Neural progenitor cell (in vitro differentiated cells): ENCODE results near the gene NPC2. TPM values are rescaled to one million over a fixed set of nuclear protein-coding genes. Genes with fewer than 3 reads are reported as not detected.

Source experiments
- DNase-seq: peaks from one replicate; pipeline ENCODE4 v3.0.0-alpha.2; 2016; ENCODE audit warnings: low spot score
- H2AFZ ChIP-seq: fragments of 200-600 bp; sonication (generic); replicated peaks from 2 replicates; pipeline ENCODE4 v1.6.1; 2016; ENCODE audit warnings: antibody characterized with exemption
- H3F3A ChIP-seq: fragments of 200-600 bp; sonication (generic); 2 replicates; pipeline ENCODE4 v1.6.1; 2016; ENCODE audit warnings: antibody characterized with exemption, low read depth
- H3K27ac ChIP-seq: fragments of 200-600 bp; sonication (generic); 2 replicates; pipeline ENCODE4 v1.5.1; 2016; ENCODE audit warnings: mild to moderate bottlenecking
- H3K27me3 ChIP-seq: fragments of 200-600 bp; sonication (generic); 2 replicates; pipeline ENCODE4 v1.6.1; 2016; ENCODE audit warnings: mild to moderate bottlenecking, moderate library complexity
- H3K36me3 ChIP-seq: fragments of 200-600 bp; sonication (generic); 2 replicates; pipeline ENCODE4 v1.5.1; 2016
- H3K4me1 ChIP-seq: fragments of 200-600 bp; sonication (generic); 2 replicates; pipeline ENCODE4 v1.6.1; 2016; ENCODE audit warnings: mixed run types
- H3K4me2 ChIP-seq: fragments of 200-600 bp; sonication (generic); 2 replicates; pipeline ENCODE4 v1.6.1; 2016
- H3K4me3 ChIP-seq: fragments of 200-600 bp; sonication (generic); 2 replicates; pipeline ENCODE4 v1.5.1; 2016
- H3K79me2 ChIP-seq: fragments of 200-600 bp; sonication (generic); 2 replicates; pipeline ENCODE4 v1.6.1; 2016; ENCODE audit warnings: low read depth
- H3K9ac ChIP-seq: fragments of 200-600 bp; sonication (generic); 2 replicates; pipeline ENCODE4 v1.6.1; 2016
- H3K9me3 ChIP-seq: fragments of 200-600 bp; sonication (generic); 2 replicates; pipeline ENCODE4 v1.5.1; 2016; ENCODE audit warnings: low read depth
- H4K20me1 ChIP-seq: fragments of 200-600 bp; sonication (generic); 2 replicates; pipeline ENCODE4 v1.6.1; 2016; ENCODE audit warnings: low read depth
- H3K27ac Mint-ChIP-seq: 3 replicates; pipeline ENCODE4 v1.8.0; 2021; ENCODE audit warnings: mixed read lengths
- H3K27me3 Mint-ChIP-seq: 2 replicates; pipeline ENCODE4 v1.8.0; 2022; ENCODE audit warnings: low read depth, mild to moderate bottlenecking, inconsistent platforms, moderate library complexity, mixed read lengths; ENCODE audit not compliant: insufficient read depth
- H3K36me3 Mint-ChIP-seq: 3 replicates; pipeline ENCODE4 v1.8.0; 2021; ENCODE audit warnings: mixed read lengths
- H3K4me1 Mint-ChIP-seq: 3 replicates; pipeline ENCODE4 v1.8.0; 2021; ENCODE audit warnings: mixed read lengths
- H3K4me3 Mint-ChIP-seq: 3 replicates; pipeline ENCODE4 v1.8.0; 2021; ENCODE audit warnings: mild to moderate bottlenecking, moderate library complexity, mixed read lengths
- H3K9me3 Mint-ChIP-seq: 3 replicates; pipeline ENCODE4 v1.8.0; 2020; ENCODE audit warnings: mixed read lengths
- CTCF ChIP-seq: fragments of 200-600 bp; sonication (generic); IDR thresholded peaks from 2 replicates; pipeline ENCODE4 v1.5.1; 2017; ENCODE audit warnings: antibody characterized with exemption, mild to moderate bottlenecking
- EZH2 ChIP-seq: fragments of 200-600 bp; sonication (generic); IDR thresholded peaks from 2 replicates; pipeline ENCODE4 v1.6.1; 2017; ENCODE audit warnings: antibody characterized with exemption, mild to moderate bottlenecking, moderate library complexity
- EZH2phosphoT487 ChIP-seq: fragments of 200-600 bp; sonication (generic); IDR thresholded peaks from 2 replicates; pipeline ENCODE4 v1.6.1; 2017; ENCODE audit warnings: antibody characterized with exemption
- total RNA-seq: library from RNA; depleted of rRNA; stranded (reverse); fragments of >200 nt; gene quantifications from 2 replicates; pipeline ENCODE4 v1.2.3, GENCODE V29; 2015; ENCODE audit warnings: low replicate concordance

Gene NPC2
- total RNA-seq, 1 donor from 2014 or later: 371 TPM

GRCh38 chr14:74508844-74509428, 15.8 kb upstream of the NPC2 start:
- H3K9ac ChIP-seq: no peak overlapping the region
- no peak overlapping the region for H3K27ac ChIP-seq
- H4K20me1 ChIP-seq: no peaks in the 10 kb centered on the region
- Mint-ChIP-seq H3K9me3 (no peaks in the 10 kb centered on the region), H3K4me3 (no peak overlapping the region), H3K36me3 (no peaks in the 10 kb centered on the region), H3K27me3 (peaks cover 10% of the 10 kb centered on the region), H3K27ac (no peak overlapping the region), H3K4me1 (peaks cover 42% of the 10 kb centered on the region)
- no peaks in the 10 kb centered on the region for H3K79me2 ChIP-seq
- no peaks in the 10 kb centered on the region for H3F3A ChIP-seq
- H3K4me2 ChIP-seq: peak overlapping the region; percentile 45
- no peak overlapping the region for H2AFZ ChIP-seq
- no peak for DNase-seq
- H3K4me3 ChIP-seq: no peak overlapping the region
- no peaks in the 10 kb centered on the region for H3K9me3 ChIP-seq
- H3K36me3 ChIP-seq: no peaks in the 10 kb centered on the region
- no peaks in the 10 kb centered on the region for H3K27me3 ChIP-seq
- TF ChIP-seq EZH2phosphoT487 (no peak), EZH2 (no peak), CTCF (no peak)
- H3K4me1 ChIP-seq: peaks cover 16% of the 10 kb centered on the region

GRCh38 chr14:74508292-74508731, 15.2 kb upstream of the NPC2 start:
- peak overlapping the region; percentile 45 for H3K4me2 ChIP-seq
- TF ChIP-seq EZH2phosphoT487 (no peak), CTCF (peak; percentile 69)
- no peaks in the 10 kb centered on the region for H3F3A ChIP-seq
- H3K27me3 ChIP-seq: no peaks in the 10 kb centered on the region
- no peak overlapping the region for H3K4me3 Mint-ChIP-seq
- DNase-seq: peak; percentile 77
- no peak overlapping the region for H3K4me3 ChIP-seq
- H3K27ac ChIP-seq: no peak overlapping the region
- no peaks in the 10 kb centered on the region for H4K20me1 ChIP-seq
- H3K27ac Mint-ChIP-seq: no peak overlapping the region
- no peak overlapping the region for H3K9ac ChIP-seq
- no peaks in the 10 kb centered on the region for H3K79me2 ChIP-seq
- H3K36me3 Mint-ChIP-seq: no peaks in the 10 kb centered on the region
- peaks cover 40% of the 10 kb centered on the region for H3K4me1 Mint-ChIP-seq
- H3K4me1 ChIP-seq: peaks cover 16% of the 10 kb centered on the region
- no peak overlapping the region for H2AFZ ChIP-seq
- H3K9me3 ChIP-seq: no peaks in the 10 kb centered on the region
- peaks cover 10% of the 10 kb centered on the region for H3K27me3 Mint-ChIP-seq
- no peaks in the 10 kb centered on the region for H3K36me3 ChIP-seq
- no peaks in the 10 kb centered on the region for H3K9me3 Mint-ChIP-seq

GRCh38 chr14:74507840-74508239, 14.7 kb upstream of the NPC2 start:
- H3F3A ChIP-seq: no peaks in the 10 kb centered on the region
- H3K4me1 Mint-ChIP-seq: peaks cover 38% of the 10 kb centered on the region
- peak overlapping the region; percentile 34 for H3K27ac Mint-ChIP-seq
- H3K36me3 Mint-ChIP-seq: no peaks in the 10 kb centered on the region
- H3K27me3 Mint-ChIP-seq: peaks cover 10% of the 10 kb centered on the region
- H3K9me3 ChIP-seq: no peaks in the 10 kb centered on the region
- no peak overlapping the region for H3K27ac ChIP-seq
- no peak overlapping the region for H2AFZ ChIP-seq
- H3K4me3 ChIP-seq: no peak overlapping the region
- H3K79me2 ChIP-seq: no peaks in the 10 kb centered on the region
- H3K9ac ChIP-seq: no peak overlapping the region
- no peak overlapping the region for H3K4me2 ChIP-seq
- TF ChIP-seq EZH2: no peak
- no peak for TF ChIP-seq CTCF
- TF ChIP-seq EZH2phosphoT487: no peak
- DNase-seq: no peak
- no peaks in the 10 kb centered on the region for H3K9me3 Mint-ChIP-seq
- H3K4me3 Mint-ChIP-seq: no peak overlapping the region
- peaks cover 16% of the 10 kb centered on the region for H3K4me1 ChIP-seq
- H4K20me1 ChIP-seq: no peaks in the 10 kb centered on the region
- H3K27me3 ChIP-seq: no peaks in the 10 kb centered on the region
- H3K36me3 ChIP-seq: no peaks in the 10 kb centered on the region
